WTC11 (cell line): Measurements from ENCODE around the gene UBA1. TPM values are rescaled to one million over a fixed set of nuclear protein-coding genes. Genes with fewer than 3 reads are reported as not detected.

ENCODE experiments used
- ATAC-seq: fragments of 200-7000 bp; cut with Tn5 transposase; 2 replicates; pipeline ENCODE4 v1.10.0; 2021; ENCODE audit warnings: mild to moderate bottlenecking, moderate library complexity
- CTCF ChIA-PET: fragments of 300-600 bp; sonication (Branson Sonifier 250); formaldehyde crosslinking; loops from one replicate; lab custom pipeline; 2021; ENCODE audit warnings: antibody characterized with exemption; lab: Charles Lee
- POLR2A ChIA-PET: fragments of 350-600 bp; sonication (Branson Sonifier 250); formaldehyde crosslinking; loops from one replicate; lab custom pipeline; 2021; ENCODE audit warnings: antibody characterized with exemption; lab: Charles Lee
- DNase-seq: peaks from one replicate; pipeline ENCODE4 v3.0.0; 2021; ENCODE audit warnings: low spot score
- H3K27ac Mint-ChIP-seq: 2 replicates; pipeline ENCODE4 v1.8.0; 2021; ENCODE audit warnings: mixed read lengths
- H3K27me3 Mint-ChIP-seq: 2 replicates; pipeline ENCODE4 v1.8.0; 2021; ENCODE audit warnings: low read depth, mild to moderate bottlenecking, moderate library complexity, mixed read lengths
- H3K36me3 Mint-ChIP-seq: 2 replicates; pipeline ENCODE4 v1.8.0; 2021; ENCODE audit warnings: mixed read lengths
- H3K4me1 Mint-ChIP-seq: 2 replicates; pipeline ENCODE4 v1.8.0; 2022; ENCODE audit warnings: mixed read lengths
- H3K4me3 Mint-ChIP-seq: 2 replicates; pipeline ENCODE4 v1.8.0; 2021; ENCODE audit warnings: mild to moderate bottlenecking, moderate library complexity, mixed read lengths
- H3K9me3 Mint-ChIP-seq: 2 replicates; pipeline ENCODE4 v1.8.0; 2021; ENCODE audit warnings: mixed read lengths
- CREM ChIP-seq: sonication (generic); formaldehyde crosslinking; IDR thresholded peaks from 2 replicates; pipeline ENCODE4 v1.8.1; 2022; ENCODE audit warnings: mild to moderate bottlenecking, missing genetic modification reagents, moderate library complexity
- CTCF ChIP-seq: fragments of 200-600 bp; IDR thresholded peaks from 2 replicates; pipeline ENCODE4 v1.8.0; 2022; ENCODE audit warnings: antibody characterized with exemption
- GABPB1 ChIP-seq: sonication (generic); formaldehyde crosslinking; IDR thresholded peaks from 2 replicates; pipeline ENCODE4 v1.8.1; 2023; ENCODE audit warnings: mild to moderate bottlenecking, missing genetic modification reagents
- HMGA2 ChIP-seq: fragments of 250-450 bp; sonication (Bioruptor Pico); IDR thresholded peaks from 2 replicates; pipeline ENCODE4 v1.4.0; 2021; ENCODE audit warnings: mild to moderate bottlenecking, moderate library complexity
- MAX ChIP-seq: sonication (generic); formaldehyde crosslinking; IDR thresholded peaks from 2 replicates; pipeline ENCODE4 v1.8.0; 2022; ENCODE audit warnings: mild to moderate bottlenecking, missing genetic modification reagents
- NFYB ChIP-seq: sonication (generic); formaldehyde crosslinking; conservative IDR thresholded peaks from 2 replicates; pipeline ENCODE4 v1.8.0; 2022; ENCODE audit warnings: low read depth, missing genetic modification reagents
- NR1H2 ChIP-seq: sonication (generic); formaldehyde crosslinking; IDR thresholded peaks from 2 replicates; pipeline ENCODE4 v1.9.0; 2021; ENCODE audit warnings: mild to moderate bottlenecking, moderate library complexity, missing genetic modification reagents
- OVOL2 ChIP-seq: fragments of 250-450 bp; sonication (Bioruptor Pico); IDR thresholded peaks from 2 replicates; pipeline ENCODE4 v1.9.0; 2021; ENCODE audit warnings: mild to moderate bottlenecking, borderline replicate concordance
- PRRX2 ChIP-seq: fragments of 250-450 bp; sonication (Bioruptor Pico); IDR thresholded peaks from 2 replicates; pipeline ENCODE4 v1.8.0; 2021; ENCODE audit warnings: mild to moderate bottlenecking
- RELA ChIP-seq: sonication (generic); formaldehyde crosslinking; IDR thresholded peaks from 2 replicates; pipeline ENCODE4 v1.8.1; 2022; ENCODE audit warnings: missing genetic modification reagents, mild to moderate bottlenecking, borderline replicate concordance
- SMAD3 ChIP-seq: sonication (generic); formaldehyde crosslinking; IDR thresholded peaks from 2 replicates; pipeline ENCODE4 v1.8.0; 2022; ENCODE audit warnings: missing genetic modification reagents, mild to moderate bottlenecking, borderline replicate concordance
- SOX15 ChIP-seq: fragments of 250-450 bp; sonication (Bioruptor Pico); IDR thresholded peaks from 2 replicates; pipeline ENCODE4 v1.9.0; 2021; ENCODE audit warnings: mild to moderate bottlenecking
- SP1 ChIP-seq: sonication (generic); formaldehyde crosslinking; conservative IDR thresholded peaks from 2 replicates; pipeline ENCODE4 v1.8.1; 2022; ENCODE audit warnings: missing genetic modification reagents
- STAT6 ChIP-seq: sonication (generic); formaldehyde crosslinking; conservative IDR thresholded peaks from 2 replicates; pipeline ENCODE4 v1.8.1; 2023; ENCODE audit warnings: mild to moderate bottlenecking, low read depth, missing genetic modification reagents, moderate library complexity
- ZBTB43 ChIP-seq: sonication (generic); formaldehyde crosslinking; IDR thresholded peaks from 2 replicates; pipeline ENCODE4 v1.8.1; 2023; ENCODE audit warnings: mild to moderate bottlenecking, missing genetic modification reagents
- ZMAT4 ChIP-seq: fragments of 250-450 bp; sonication (Bioruptor Pico); IDR thresholded peaks from 2 replicates; pipeline ENCODE4 v1.9.0; 2021; ENCODE audit warnings: mild to moderate bottlenecking
- ZNF232 ChIP-seq: sonication (generic); formaldehyde crosslinking; IDR thresholded peaks from 2 replicates; pipeline ENCODE4 v1.8.0; 2022; ENCODE audit warnings: mild to moderate bottlenecking, missing genetic modification reagents
- ZNF263 ChIP-seq: sonication (generic); formaldehyde crosslinking; IDR thresholded peaks from 2 replicates; pipeline ENCODE4 v1.8.1; 2022; ENCODE audit warnings: low read depth, mild to moderate bottlenecking, moderate library complexity, missing genetic modification reagents
- ZNF532 ChIP-seq: fragments of 250-450 bp; sonication (Bioruptor Pico); IDR thresholded peaks from 2 replicates; pipeline ENCODE4 v1.9.0; 2021; ENCODE audit warnings: mild to moderate bottlenecking, borderline replicate concordance
- ZNF671 ChIP-seq: fragments of 250-450 bp; sonication (Bioruptor Pico); IDR thresholded peaks from 2 replicates; pipeline ENCODE4 v1.8.0; 2021; ENCODE audit warnings: mild to moderate bottlenecking
- total RNA-seq: library from RNA; stranded (reverse); gene quantifications from 3 replicates; pipeline ENCODE4 v1.2.3, GENCODE V29; 2021

UBA1 gene
- total RNA-seq, 1 experiment from 2014 or later = 379 TPM

GRCh38 chrX:47176101-47176740 lies 17.4 kb upstream of the UBA1 start:
- ATAC-seq (no peak), DNase-seq (no peak)
- peak overlapping the region; percentile 57; the same call in 1 of the 2 replicates for H3K27ac Mint-ChIP-seq
- ChIA-PET CTCF (no interaction called here), POLR2A (no interaction called here)
- H3K9me3 Mint-ChIP-seq = no peaks in the 10 kb centered on the region
- TF ChIP-seq HMGA2 (CRISPR knock-in tag) (no peak), MAX (CRISPR knock-in tag) (no peak), STAT6 (CRISPR knock-in tag) (no peak), ZMAT4 (no peak)
- peaks cover 22% of the 10 kb centered on the region for H3K36me3 Mint-ChIP-seq
- no peak overlapping the region for H3K4me3 Mint-ChIP-seq
- no peaks in the 10 kb centered on the region for H3K27me3 Mint-ChIP-seq
- no peaks in the 10 kb centered on the region for H3K4me1 Mint-ChIP-seq

GRCh38 chrX:47177079-47177478 lies 16.6 kb upstream of the UBA1 start:
- no peaks in the 10 kb centered on the region for H3K4me1 Mint-ChIP-seq
- no peaks in the 10 kb centered on the region for H3K27me3 Mint-ChIP-seq
- ChIA-PET POLR2A (no interaction called here), CTCF (no interaction called here)
- no peaks in the 10 kb centered on the region for H3K9me3 Mint-ChIP-seq
- H3K4me3 Mint-ChIP-seq = no peak overlapping the region
- DNase-seq = no peak
- H3K27ac Mint-ChIP-seq = no peak overlapping the region
- peaks cover 22% of the 10 kb centered on the region for H3K36me3 Mint-ChIP-seq
- no peak for ATAC-seq
- TF ChIP-seq SMAD3 (CRISPR knock-in tag) = no peak
- no peak for TF ChIP-seq ZNF232 (CRISPR knock-in tag)
- TF ChIP-seq NR1H2 = no peak
- no peak for TF ChIP-seq SP1 (CRISPR knock-in tag)
- TF ChIP-seq RELA (CRISPR knock-in tag) = no peak
- no peak for TF ChIP-seq PRRX2 (CRISPR knock-in tag)
- no peak for TF ChIP-seq ZBTB43 (CRISPR knock-in tag)
- TF ChIP-seq ZNF671 = no peak
- no peak for TF ChIP-seq ZNF263 (CRISPR knock-in tag)
- no peak for TF ChIP-seq STAT6 (CRISPR knock-in tag)
- no peak for TF ChIP-seq CREM (CRISPR knock-in tag)
- TF ChIP-seq GABPB1 = no peak
- TF ChIP-seq ZNF532 = no peak
- no peak for TF ChIP-seq NFYB
- TF ChIP-seq CTCF = no peak
- TF ChIP-seq OVOL2 (CRISPR knock-in tag) = no peak
- no peak for TF ChIP-seq SOX15 (CRISPR knock-in tag)
